ENCODE data around the gene RIT1. TPM values are rescaled to one million over a fixed set of nuclear protein-coding genes. Genes with fewer than 3 reads are reported as not detected.

Gene RIT1
- total RNA-seq, result 39.5 and 55.5 TPM in 2 replicates

DNA sequence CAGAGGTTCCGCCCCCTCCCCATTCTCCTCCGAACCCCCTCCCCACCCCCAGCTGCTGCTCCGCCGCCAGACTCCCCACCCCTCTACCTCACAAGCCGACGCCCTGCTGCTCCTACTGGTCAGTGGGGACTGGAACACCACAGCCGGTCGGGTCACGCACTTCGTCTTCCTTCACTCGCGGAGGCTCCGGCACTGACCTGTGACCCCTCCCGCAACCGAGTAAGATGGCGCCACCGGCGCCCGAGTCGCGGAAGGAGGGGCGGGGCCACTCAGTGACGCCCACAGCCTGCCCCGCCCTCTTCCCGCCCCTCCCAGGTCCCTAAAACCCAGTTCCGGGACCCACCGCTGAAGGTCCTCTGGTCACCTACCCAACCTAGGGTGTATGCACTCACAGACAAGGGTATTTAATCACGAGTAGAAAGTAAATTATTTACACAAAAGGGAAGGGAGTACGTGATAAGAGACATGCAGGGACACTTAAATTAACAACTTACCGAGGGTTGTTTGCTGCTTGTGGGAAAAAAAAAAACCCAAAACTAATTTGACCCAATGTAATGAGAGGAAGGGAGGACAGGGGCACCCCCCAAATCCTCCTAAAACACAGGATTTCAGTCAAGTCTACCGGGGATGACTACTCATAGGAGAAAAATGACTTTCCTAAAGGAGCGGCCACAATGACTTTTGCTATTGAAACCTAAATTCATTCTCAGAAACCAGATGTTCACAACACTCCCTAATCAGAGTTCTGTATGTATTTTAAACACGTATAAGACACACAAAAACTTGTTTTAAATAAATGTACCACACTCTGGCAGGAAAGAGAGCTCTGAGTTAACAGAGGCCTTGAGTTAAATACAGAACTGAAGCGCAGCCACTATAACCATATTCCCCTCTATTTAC is at the start of gene RIT1:
RIT1 (minus strand) TSS at position 194 of the 900 bp plus-strand sequence. CDS start 588 bp downstream, outside the sequence.

GRCh38 chr1:155940993-155941844 is 30.1 kb upstream of the RIT1 start, which contains the start of gene RXFP4:
RXFP4 (plus strand) TSS chr1:155941638; CDS start chr1:155941710, 72 bp downstream.

DNA sequence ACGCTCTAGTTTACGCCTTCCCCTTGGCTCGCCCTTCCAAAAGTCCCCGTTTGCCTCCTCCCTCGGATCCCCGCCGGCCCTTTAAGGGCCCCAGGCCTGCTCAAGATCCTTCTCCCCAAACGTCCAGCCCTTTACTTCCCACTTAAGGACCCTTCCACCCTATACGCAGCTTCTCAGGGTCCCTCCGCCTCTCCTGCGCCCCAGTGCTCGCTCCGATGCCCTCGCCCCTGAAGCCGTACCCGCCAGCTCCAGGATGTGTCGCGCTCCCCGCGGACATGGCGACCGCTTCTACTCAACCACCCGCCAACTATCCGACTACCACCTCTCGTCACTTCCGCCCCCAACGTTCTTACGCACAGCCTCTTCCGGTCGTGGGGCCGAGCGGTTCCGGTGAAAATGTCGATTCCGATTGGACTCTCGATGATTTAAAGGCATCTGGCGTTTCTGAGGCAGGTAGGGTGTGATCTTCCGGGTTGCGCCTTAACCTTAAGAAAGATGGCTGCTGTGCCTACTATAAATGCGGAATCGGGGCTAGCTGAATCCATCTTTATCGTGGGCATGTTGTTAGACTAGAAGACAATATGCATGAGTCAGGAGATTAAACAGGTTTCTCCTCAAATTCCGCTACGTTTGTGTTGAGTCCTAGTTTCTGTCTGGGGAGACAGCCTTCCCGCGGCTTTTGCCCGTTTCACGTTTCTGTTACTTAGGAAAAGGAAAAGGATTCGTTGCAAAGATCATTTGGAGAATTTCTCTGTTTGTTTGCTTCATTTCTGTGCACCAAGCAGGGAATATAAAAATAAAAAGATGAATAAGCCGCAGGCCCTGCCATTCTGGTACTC is 23.2 kb upstream of the RIT1 start, which contains the start of gene KHDC4:
KHDC4 (minus strand) TSS at position 317 of the 839 bp plus-strand sequence; CDS start at position 277, 40 bp downstream.

GRCh38 chr1:155859234-155859829 is 51.8 kb downstream of the RIT1 start, which contains the start of gene SYT11:
SYT11 (plus strand) TSS chr1:155859567; CDS start chr1:155859762, 195 bp downstream.

DNA sequence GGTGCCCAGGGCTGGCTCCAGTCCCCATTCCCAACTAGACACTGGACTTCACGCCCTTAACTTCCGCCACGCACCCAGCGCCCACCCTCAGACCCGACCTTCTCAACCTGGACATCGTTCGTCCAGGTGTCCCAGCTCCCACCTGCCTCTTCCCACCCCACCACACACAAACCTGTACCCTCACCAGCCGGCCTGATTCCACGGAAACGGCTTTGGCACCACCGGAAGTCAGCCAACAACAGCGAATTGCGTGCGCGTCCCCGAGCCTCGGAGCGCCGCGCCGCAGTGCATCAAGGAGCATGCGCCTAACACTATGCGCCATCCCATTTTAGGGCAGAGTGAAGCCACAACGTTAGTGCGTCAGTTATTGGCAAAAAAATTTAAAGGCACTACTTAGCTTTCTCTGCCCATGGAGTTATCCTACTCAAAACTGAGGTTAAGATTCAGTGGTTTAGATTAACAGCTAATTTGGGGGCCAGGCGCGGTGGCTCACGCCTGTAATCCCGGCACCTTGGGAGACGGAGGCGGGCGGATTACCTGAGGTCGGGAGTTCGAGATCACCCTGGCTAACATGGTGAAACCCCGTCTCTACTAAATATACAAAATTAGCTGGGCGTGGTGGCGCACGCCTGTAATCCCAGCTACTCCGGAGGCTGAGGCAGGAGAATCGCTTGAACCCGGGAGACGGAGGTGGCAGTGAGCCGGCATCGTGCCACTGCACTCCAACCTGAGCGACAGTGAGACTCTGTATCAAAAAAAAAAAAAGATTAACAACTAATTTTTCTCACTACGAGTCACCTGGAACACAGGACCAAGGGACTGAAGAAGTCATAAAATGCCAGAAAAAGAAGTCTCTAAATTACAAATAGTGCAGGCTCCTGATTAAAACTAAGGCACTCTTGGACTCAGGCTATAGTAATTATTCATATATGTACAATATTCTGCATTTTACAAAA is 53.9 kb downstream of the RIT1 start, which contains the start of gene GON4L:
GON4L (minus strand) TSS at position 240 of the 956 bp plus-strand sequence. CDS start 3,434 bp downstream, outside the sequence.

Other genes with a start within 250 kb of the RIT1 start
- 53.5 and 67.9 TPM in 2 replicates for gene YY1AP1, start 222.6 kb downstream of the RIT1 start, total RNA-seq
- 89.9 and 103 TPM in 2 replicates for gene DAP3, start 222.3 kb downstream of the RIT1 start, total RNA-seq
- gene GON4L, start 54.1 kb downstream of the RIT1 start, total RNA-seq, result 25.1 and 31.3 TPM in 2 replicates
- gene SYT11, start 51.8 kb downstream of the RIT1 start, total RNA-seq, result 46.0 and 59.5 TPM in 2 replicates
- gene KHDC4, start 23.1 kb upstream of the RIT1 start, total RNA-seq, result 24.3 and 26.5 TPM in 2 replicates
- gene RXFP4, start 30.3 kb upstream of the RIT1 start, total RNA-seq, result under 0.01 TPM in 1 of 2 replicates, not detected in the other
- 111 and 135 TPM in 2 replicates for gene ARHGEF2, start 67.2 kb upstream of the RIT1 start, total RNA-seq
- 775 and 892 TPM in 2 replicates for gene SSR2, start 109.6 kb upstream of the RIT1 start, total RNA-seq
- 11.0 and 13.0 TPM in 2 replicates for gene UBQLN4, start 142.4 kb upstream of the RIT1 start, total RNA-seq
- gene LAMTOR2, start 143.4 kb upstream of the RIT1 start, total RNA-seq, result 55.5 and 78.2 TPM in 2 replicates
- not detected in 2 replicates for gene RAB25, start 149.8 kb upstream of the RIT1 start, total RNA-seq
- gene MEX3A, start 171.1 kb upstream of the RIT1 start, total RNA-seq, result 1.1 and 1.2 TPM in 2 replicates
- 515 and 1,414 TPM in 2 replicates for gene LMNA, start 203.4 kb upstream of the RIT1 start, total RNA-seq
- 0.19 and 1.7 TPM in 2 replicates for gene SEMA4A, start 242.2 kb upstream of the RIT1 start, total RNA-seq

All from regular cardiac myocyte (primary cell).